ENCODE results near the gene STOM.

STOM gene

GRCh38 chr9:121331549-121331948 is 38.5 kb downstream of the STOM start:
- H3K4me1 Mint-ChIP-seq: peaks cover 22% of the 10 kb centered on the region
- H3K36me3 Mint-ChIP-seq (ENCODE audit: insufficient read depth): peaks cover 7% of the 10 kb centered on the region
- H3K27ac Mint-ChIP-seq (ENCODE audit: low read depth): peak overlapping the region; percentile 40
- H3K27me3 Mint-ChIP-seq: no peaks in the 10 kb centered on the region
- no peak for ATAC-seq (replicated peaks; ENCODE audit: extremely low read depth, poor library complexity, severe bottlenecking)
- H3K9me3 Mint-ChIP-seq: no peaks in the 10 kb centered on the region
- no peak overlapping the region for H3K4me3 Mint-ChIP-seq
- DNase-seq (ENCODE audit: low spot score in 2 of 2): no peak

GRCh38 chr9:121328876-121329681 is 41.0 kb downstream of the STOM start:
- Mint-ChIP-seq H3K36me3 (ENCODE audit: insufficient read depth) (peaks cover 7% of the 10 kb centered on the region), H3K27me3 (no peaks in the 10 kb centered on the region), H3K4me1 (peaks cover 26% of the 10 kb centered on the region), H3K9me3 (no peaks in the 10 kb centered on the region), H3K4me3 (no peak overlapping the region), H3K27ac (ENCODE audit: low read depth) (no peak overlapping the region)
- ATAC-seq (replicated peaks; ENCODE audit: extremely low read depth, poor library complexity, severe bottlenecking): no peak
- no peak for DNase-seq (ENCODE audit: low spot score in 2 of 2)

GRCh38 chr9:121328476-121328875 is 41.6 kb downstream of the STOM start:
- Mint-ChIP-seq H3K4me3 (no peak overlapping the region), H3K9me3 (no peaks in the 10 kb centered on the region), H3K36me3 (ENCODE audit: insufficient read depth) (peaks cover 7% of the 10 kb centered on the region), H3K27me3 (no peaks in the 10 kb centered on the region), H3K4me1 (peaks cover 26% of the 10 kb centered on the region), H3K27ac (ENCODE audit: low read depth) (no peak overlapping the region)
- ATAC-seq (replicated peaks; ENCODE audit: extremely low read depth, poor library complexity, severe bottlenecking): no peak
- DNase-seq (ENCODE audit: low spot score in 2 of 2): no peak

GRCh38 chr9:121326901-121327613 is 43.0 kb downstream of the STOM start:
- no peaks in the 10 kb centered on the region for H3K9me3 Mint-ChIP-seq
- no peaks in the 10 kb centered on the region for H3K27me3 Mint-ChIP-seq
- peaks cover 13% of the 10 kb centered on the region for H3K36me3 Mint-ChIP-seq (ENCODE audit: insufficient read depth)
- ATAC-seq (replicated peaks; ENCODE audit: extremely low read depth, poor library complexity, severe bottlenecking) (no peak), DNase-seq (ENCODE audit: low spot score in 2 of 2) (no peak)
- no peak overlapping the region for H3K27ac Mint-ChIP-seq (ENCODE audit: low read depth)
- no peak overlapping the region for H3K4me3 Mint-ChIP-seq
- H3K4me1 Mint-ChIP-seq: peaks cover 30% of the 10 kb centered on the region

- no peak overlapping the region for H3K4me3 Mint-ChIP-seq
- peaks cover 12% of the 10 kb centered on the region for H3K36me3 Mint-ChIP-seq (ENCODE audit: insufficient read depth)
- no peak for ATAC-seq (replicated peaks; ENCODE audit: extremely low read depth, poor library complexity, severe bottlenecking)
- no peaks in the 10 kb centered on the region for H3K9me3 Mint-ChIP-seq
- H3K27me3 Mint-ChIP-seq: no peaks in the 10 kb centered on the region
- no peak for DNase-seq (ENCODE audit: low spot score in 2 of 2)
- H3K27ac Mint-ChIP-seq (ENCODE audit: low read depth): no peak overlapping the region
- peaks cover 31% of the 10 kb centered on the region for H3K4me1 Mint-ChIP-seq
These were observed 43.8 kb downstream of the STOM start for GRCh38 chr9:121326130-121326838.

- DNase-seq (ENCODE audit: low spot score in 2 of 2): no peak
- no peaks in the 10 kb centered on the region for H3K27me3 Mint-ChIP-seq
- H3K36me3 Mint-ChIP-seq (ENCODE audit: insufficient read depth): peaks cover 12% of the 10 kb centered on the region
- no peak overlapping the region for H3K27ac Mint-ChIP-seq (ENCODE audit: low read depth)
- no peak for ATAC-seq (replicated peaks; ENCODE audit: extremely low read depth, poor library complexity, severe bottlenecking)
- H3K4me1 Mint-ChIP-seq: peaks cover 34% of the 10 kb centered on the region
- no peaks in the 10 kb centered on the region for H3K9me3 Mint-ChIP-seq
- H3K4me3 Mint-ChIP-seq: no peak overlapping the region
These were observed 44.7 kb downstream of the STOM start for GRCh38 chr9:121325387-121325786.

GRCh38 chr9:121324755-121325154 is 45.3 kb downstream of the STOM start:
- Mint-ChIP-seq H3K4me1 (peaks cover 39% of the 10 kb centered on the region), H3K36me3 (ENCODE audit: insufficient read depth) (peaks cover 14% of the 10 kb centered on the region)
- no peak for ATAC-seq (replicated peaks; ENCODE audit: extremely low read depth, poor library complexity, severe bottlenecking)

GRCh38 chr9:121324316-121324715 is 45.7 kb downstream of the STOM start:
- Mint-ChIP-seq H3K27ac (ENCODE audit: low read depth) (no peak overlapping the region), H3K36me3 (ENCODE audit: insufficient read depth) (peaks cover 14% of the 10 kb centered on the region), H3K9me3 (no peaks in the 10 kb centered on the region), H3K4me1 (peaks cover 39% of the 10 kb centered on the region), H3K4me3 (no peak overlapping the region), H3K27me3 (no peaks in the 10 kb centered on the region)
- DNase-seq (ENCODE audit: low spot score in 2 of 2) (no peak), ATAC-seq (replicated peaks; ENCODE audit: extremely low read depth, poor library complexity, severe bottlenecking) (no peak)

More at GRCh38 chr9:121324755-121325154, 45.3 kb downstream of the STOM start:
- H3K9me3 Mint-ChIP-seq: no peaks in the 10 kb centered on the region
- H3K27me3 Mint-ChIP-seq: no peaks in the 10 kb centered on the region
- no peak overlapping the region for H3K27ac Mint-ChIP-seq (ENCODE audit: low read depth)
- H3K4me3 Mint-ChIP-seq: no peak overlapping the region
- no peak for DNase-seq (ENCODE audit: low spot score in 2 of 2)

- DNase-seq (ENCODE audit: low spot score in 2 of 2) (no peak), ATAC-seq (replicated peaks; ENCODE audit: extremely low read depth, poor library complexity, severe bottlenecking) (no peak)
- no peak overlapping the region for H3K27ac Mint-ChIP-seq (ENCODE audit: low read depth)
- peaks cover 14% of the 10 kb centered on the region for H3K36me3 Mint-ChIP-seq (ENCODE audit: insufficient read depth)
- no peak overlapping the region for H3K4me3 Mint-ChIP-seq
- H3K27me3 Mint-ChIP-seq: no peaks in the 10 kb centered on the region
- H3K4me1 Mint-ChIP-seq: peaks cover 39% of the 10 kb centered on the region
- no peaks in the 10 kb centered on the region for H3K9me3 Mint-ChIP-seq
These were observed 46.5 kb downstream of the STOM start for GRCh38 chr9:121323449-121324151.

- ATAC-seq (replicated peaks; ENCODE audit: extremely low read depth, poor library complexity, severe bottlenecking) (no peak), DNase-seq (ENCODE audit: low spot score in 2 of 2) (no peak)
- peaks cover 12% of the 10 kb centered on the region for H3K36me3 Mint-ChIP-seq (ENCODE audit: insufficient read depth)
- H3K27ac Mint-ChIP-seq (ENCODE audit: low read depth): no peak overlapping the region
- H3K9me3 Mint-ChIP-seq: no peaks in the 10 kb centered on the region
- no peak overlapping the region for H3K4me3 Mint-ChIP-seq
- no peaks in the 10 kb centered on the region for H3K27me3 Mint-ChIP-seq
- peaks cover 39% of the 10 kb centered on the region for H3K4me1 Mint-ChIP-seq
These were observed 47.2 kb downstream of the STOM start for GRCh38 chr9:121322737-121323448.

GRCh38 chr9:121322037-121322736 is 47.9 kb downstream of the STOM start:
- Mint-ChIP-seq H3K9me3 (no peaks in the 10 kb centered on the region), H3K36me3 (ENCODE audit: insufficient read depth) (peaks cover 10% of the 10 kb centered on the region), H3K4me3 (no peak overlapping the region), H3K27me3 (no peaks in the 10 kb centered on the region), H3K27ac (ENCODE audit: low read depth) (no peak overlapping the region), H3K4me1 (peaks cover 39% of the 10 kb centered on the region)
- DNase-seq (ENCODE audit: low spot score in 2 of 2) (no peak), ATAC-seq (replicated peaks; ENCODE audit: extremely low read depth, poor library complexity, severe bottlenecking) (no peak)
